Measurements from ENCODE around the gene APEX2.
A peak's percentile ranks its signal among the peaks of the same experiment; 100 is the strongest.
"Not testable (repeated sequence)": the region's sequence is repeated elsewhere in the genome, so short reads cannot be mapped to it uniquely, and the experiment has no call there.

APEX2 gene

DNA sequence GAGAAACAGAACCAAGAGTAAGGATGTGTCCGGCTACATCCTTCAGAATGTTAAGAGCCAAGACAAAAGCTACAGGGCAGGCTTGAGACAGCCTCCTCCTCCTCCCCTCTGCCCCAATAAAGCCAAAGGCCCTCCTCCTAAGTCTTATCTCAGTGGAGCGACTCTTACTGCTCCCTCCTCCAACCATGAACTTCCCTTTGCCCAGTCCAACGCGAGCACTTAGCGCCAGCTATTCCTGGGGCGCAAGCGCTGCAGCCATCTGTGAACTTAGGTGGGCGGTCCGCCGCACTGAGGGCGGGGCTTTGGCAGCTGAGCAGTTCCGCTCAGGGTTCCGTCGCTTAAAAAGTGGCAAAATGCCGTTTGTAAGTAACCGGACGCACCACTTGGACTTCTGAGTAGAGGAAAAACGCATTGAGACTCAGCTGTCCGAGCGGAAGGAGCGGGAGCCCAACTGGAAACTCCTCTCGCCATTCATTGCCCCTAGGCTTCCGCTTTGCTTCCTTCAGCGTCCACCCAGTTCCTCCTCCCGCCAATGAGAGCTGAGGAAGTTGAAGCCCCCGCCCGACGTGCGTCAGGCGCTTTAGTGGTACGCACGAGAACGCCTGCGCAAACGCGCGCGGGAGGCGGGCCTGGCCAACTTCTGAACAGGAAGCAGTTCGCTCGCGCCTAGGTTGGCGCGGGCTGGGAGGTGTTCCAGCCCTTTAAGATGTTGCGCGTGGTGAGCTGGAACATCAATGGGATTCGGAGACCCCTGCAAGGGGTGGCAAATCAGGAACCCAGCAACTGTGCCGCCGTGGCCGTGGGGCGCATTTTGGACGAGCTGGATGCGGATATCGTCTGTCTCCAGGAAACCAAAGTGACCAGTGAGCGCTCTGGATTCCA lies at the start of gene APEX2:
Gene APEX2 (plus strand): TSS at position 647 of the 882 bp plus-strand sequence. CDS start 60 bp downstream, at position 707.
- peak; percentile 72 for DNase-seq

GRCh38 chrX:54950730-54951375 lies 49.3 kb upstream of the APEX2 start:
- DNase-seq: no peak

- DNase-seq: no peak
Measured at GRCh38 chrX:54961750-54962149, 38.4 kb upstream of the APEX2 start.

GRCh38 chrX:54964766-54965497 lies 35.2 kb upstream of the APEX2 start:
- no peak for DNase-seq

DNA sequence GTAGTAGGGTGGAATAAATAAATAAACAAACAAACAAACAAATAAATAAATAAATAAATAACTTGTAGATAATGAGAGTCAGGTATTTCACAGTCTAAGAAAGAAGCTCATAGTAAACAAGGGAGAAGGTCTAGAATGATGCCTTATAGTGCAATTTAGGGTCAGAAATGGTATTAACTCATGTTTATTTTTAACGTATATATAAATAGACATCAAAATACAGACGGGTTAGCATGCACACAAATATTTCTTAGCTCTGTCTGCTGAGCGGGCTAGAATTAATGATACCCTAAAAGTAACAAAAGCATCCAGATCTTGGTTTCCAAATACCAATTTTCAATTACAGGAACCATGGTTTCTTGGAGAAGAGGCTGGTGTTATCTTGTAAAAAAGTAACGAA lies 22.8 kb upstream of the APEX2 start:
- no peak for DNase-seq

DNA sequence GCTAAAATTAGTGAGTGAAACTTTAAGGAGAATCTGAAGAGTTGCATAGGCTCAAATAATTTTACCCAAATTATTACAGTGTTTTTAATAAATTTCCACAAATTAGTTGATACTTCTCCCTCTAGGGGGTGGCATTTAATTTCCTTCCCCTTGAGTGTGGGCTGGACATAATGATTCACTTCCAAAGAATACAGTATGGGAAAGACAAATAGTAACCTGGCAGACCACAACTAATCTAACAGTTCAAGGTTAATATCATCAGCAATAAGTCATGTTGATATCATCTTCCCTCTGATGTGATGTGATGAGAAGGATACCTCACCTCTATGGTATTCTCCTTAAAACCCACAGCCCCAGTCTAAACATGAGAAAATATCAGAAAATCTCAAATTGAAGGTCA lies 21.7 kb upstream of the APEX2 start:
- no peak for DNase-seq

GRCh38 chrX:54979432-54979831 lies 20.7 kb upstream of the APEX2 start:
- no peak for DNase-seq

GRCh38 chrX:54980334-54980733 lies 19.8 kb upstream of the APEX2 start:
- no peak for DNase-seq

DNA sequence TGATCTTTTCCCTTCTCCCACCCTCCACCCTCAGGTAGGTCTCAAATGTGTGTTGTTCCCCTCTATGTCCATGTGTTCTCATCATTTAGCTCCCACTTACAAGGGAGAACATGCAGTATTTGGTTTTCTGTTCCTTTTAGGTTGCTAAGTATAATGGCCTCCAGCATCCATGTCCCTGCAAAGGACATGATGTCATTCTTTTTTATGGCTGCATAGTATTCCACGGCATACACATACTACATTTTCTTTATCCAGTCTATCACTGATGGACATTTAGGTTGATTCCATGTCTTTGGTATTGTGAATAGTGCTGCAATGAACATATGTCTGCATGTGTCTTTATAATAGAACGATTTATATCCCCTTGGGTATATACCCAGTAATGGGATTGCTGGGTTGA lies 16.9 kb upstream of the APEX2 start:
- not testable (repeated sequence) for DNase-seq

DNA sequence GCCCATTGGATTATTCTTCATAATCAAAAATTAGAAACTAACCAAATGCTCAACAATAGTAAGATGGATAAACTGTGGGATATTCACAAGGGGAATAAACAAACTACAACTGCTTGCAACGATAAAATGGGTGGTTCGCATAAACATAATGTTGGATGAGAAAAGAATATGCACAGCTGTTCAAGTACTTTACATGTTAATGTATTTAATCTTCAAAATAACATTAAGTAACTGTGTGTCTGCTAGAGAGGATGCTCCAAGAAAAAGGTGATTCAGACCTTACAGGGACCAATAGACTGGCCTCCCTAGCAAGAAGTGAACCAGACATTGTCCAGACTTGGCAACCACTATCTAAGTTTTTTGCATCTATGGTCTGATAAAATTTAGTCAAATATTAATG lies 8.5 kb upstream of the APEX2 start:
- no peak for DNase-seq

GRCh38 chrX:54992911-54993622 lies 7.1 kb upstream of the APEX2 start:
- no peak for DNase-seq

DNA sequence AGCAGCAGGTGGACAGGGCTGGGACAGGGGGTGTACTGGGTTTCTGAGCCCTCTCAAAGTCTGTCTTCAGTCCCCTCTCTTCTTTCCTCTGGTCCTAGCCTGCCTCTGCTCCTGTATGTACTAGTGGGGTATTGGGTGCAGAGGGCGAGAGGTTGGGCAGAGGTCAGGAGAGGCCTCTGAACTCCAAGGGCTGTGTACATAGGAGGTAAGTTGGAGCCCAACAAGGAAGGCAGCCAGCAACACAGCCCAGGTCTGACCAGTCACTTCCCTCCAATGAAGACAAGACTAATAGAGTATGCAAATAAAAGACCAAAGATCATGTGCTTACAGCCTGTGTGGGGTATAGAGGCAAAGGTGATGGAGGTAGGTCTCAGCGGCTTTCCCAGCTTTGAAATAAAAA lies 6.1 kb upstream of the APEX2 start, which contains the start of gene PFKFB1:
Gene PFKFB1 (minus strand): TSS at position 90 of the 400 bp plus-strand sequence. CDS start 181 bp downstream, outside the sequence.
- no peak for DNase-seq

DNA sequence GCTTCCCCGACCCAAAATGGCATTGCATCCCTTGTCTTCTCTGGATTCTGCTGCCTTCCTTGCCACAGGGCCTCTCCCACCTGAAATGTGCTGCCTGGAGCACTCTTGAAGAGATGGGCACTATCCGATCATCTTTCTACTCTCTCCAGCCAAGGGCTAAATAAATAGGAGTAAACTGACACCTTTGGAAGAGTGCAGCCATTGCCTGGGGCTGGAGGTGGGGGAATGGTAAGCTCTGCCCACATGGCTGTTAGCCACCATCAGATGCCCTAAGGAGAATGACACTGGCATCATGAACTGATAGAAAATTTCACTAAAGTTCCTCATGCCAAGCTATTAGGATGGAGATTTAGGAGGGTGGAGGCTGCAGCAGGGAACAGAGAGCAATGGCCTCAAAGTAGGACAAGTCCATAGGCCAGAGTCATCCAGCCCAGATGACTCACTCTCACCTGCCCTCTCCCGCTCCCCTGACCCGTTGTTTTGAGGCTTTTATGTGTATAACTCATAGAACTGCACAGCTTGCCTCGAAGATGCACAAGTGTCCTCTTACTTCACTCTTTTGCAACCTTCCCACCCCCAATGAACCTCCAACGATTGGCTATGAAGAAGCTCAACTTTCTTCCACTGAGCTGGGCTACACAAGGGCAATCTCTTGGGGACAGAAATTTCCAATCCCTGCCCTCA lies 5.4 kb upstream of the APEX2 start:
- no peak for DNase-seq

GRCh38 chrX:54995621-54996020 lies 4.5 kb upstream of the APEX2 start:
- DNase-seq: no peak

GRCh38 chrX:55004231-55004630 lies 4.1 kb downstream of the APEX2 start:
- no peak for DNase-seq

DNA sequence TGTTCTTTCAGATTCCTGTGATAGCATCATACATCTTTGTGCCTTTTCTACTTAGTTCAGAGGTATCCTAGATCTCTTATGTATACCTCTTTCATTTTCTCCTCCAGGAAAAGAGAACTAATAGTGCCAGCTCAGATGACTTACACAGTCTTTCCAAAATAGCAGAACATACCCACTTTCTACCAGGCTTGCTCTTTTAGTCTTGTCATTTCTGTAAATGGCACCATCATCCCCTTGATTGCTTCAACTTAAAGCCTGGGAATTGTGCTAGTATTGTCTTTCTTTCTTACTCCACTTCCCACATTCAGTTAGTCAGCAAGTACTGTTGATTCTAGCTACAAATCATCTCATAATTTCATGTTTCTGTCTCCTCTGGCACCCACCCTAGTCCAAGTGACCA lies 5.1 kb downstream of the APEX2 start:
- DNase-seq: no peak

DNA sequence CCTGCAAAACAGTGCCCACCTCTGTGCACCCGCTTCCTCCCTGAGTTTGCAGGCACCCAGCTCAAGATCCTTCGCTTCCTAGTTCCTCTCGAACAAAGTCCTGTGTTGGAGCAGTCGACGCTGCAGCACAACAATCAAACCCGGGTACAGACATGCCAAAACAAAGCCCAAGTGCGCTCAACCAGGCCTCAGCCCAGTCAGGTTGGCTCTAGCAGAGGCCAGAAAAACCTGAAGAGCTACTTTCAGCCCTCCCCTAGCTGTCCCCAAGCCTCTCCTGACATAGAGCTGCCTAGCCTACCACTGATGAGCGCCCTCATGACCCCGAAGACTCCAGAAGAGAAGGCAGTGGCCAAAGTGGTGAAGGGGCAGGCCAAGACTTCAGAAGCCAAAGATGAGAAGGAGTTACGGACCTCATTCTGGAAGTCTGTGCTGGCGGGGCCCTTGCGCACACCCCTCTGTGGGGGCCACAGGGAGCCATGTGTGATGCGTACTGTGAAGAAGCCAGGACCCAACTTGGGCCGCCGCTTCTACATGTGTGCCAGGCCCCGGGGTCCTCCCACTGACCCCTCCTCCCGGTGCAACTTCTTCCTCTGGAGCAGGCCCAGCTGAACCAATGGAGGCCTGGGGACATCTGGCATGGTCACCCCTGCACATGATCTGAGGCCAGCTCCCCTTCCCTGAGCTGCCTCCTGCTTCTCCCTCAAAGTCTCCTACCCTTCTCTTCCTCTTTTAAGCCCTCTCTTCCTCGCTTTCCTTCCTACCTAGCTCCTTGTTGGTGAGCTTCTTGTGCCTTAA lies 6.9 kb downstream of the APEX2 start:
- no peak for DNase-seq

DNA sequence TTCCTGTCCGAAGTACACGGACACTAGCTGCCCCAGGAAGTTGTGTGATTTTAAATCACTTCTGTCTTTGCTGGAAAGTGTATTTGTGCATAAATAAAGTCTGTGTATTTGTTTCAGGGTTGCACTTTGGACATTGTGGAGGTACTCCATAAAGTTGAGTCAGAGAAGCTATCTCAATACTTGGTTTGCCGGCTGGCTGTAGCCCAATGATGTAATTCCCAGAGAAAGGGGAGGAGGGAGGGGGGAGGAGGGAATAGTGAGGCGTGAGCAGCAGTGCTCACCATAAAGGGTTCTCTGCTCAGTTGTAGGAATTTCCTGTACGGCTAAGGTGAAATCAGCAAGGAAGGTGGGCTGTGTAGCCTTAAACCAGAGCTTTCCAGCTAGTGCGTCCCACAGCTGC lies 7.5 kb downstream of the APEX2 start:
- no peak for DNase-seq

- DNase-seq: no peak
Measured at GRCh38 chrX:55008571-55009358, 8.6 kb downstream of the APEX2 start.

DNA sequence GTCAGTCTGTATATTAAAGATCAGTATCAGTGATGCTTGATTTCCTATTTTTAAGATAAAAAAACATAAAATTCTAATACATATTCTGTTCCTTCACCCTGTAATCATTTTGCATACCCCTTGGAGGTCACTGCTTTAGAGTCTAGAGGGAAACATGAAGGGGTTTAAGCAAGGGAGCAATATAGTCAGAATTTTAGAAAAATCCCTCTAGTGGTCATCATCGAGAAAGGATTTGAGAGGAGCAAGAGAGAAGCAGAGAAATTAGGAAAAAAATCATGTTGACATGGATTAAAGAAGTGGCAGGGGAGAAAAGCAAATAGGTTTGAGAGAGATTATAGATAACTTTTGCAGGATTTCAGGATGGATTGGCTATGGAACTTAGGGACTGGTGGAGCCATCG lies 11.1 kb downstream of the APEX2 start:
- DNase-seq: no peak

DNA sequence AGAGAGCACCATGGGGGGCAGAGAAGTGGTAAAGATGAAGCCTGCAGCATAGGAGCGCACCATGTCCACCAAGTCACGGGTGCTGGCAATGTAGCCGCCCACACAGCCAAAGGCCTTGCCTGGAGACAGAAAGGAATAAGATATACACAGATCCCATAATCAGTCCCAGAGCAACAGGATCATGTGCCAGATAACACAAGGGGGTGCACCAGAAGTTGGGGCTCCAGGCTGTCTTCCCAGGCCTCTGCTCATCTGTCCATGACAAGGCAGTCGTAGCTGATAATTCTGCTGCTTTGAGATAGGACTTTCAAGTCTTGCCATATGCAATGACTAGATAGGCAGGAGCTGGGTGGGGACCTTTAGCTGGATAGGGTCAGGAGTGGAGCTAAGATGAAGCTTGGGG lies 14.7 kb downstream of the APEX2 start:
- DNase-seq: no peak

Measured in SIG-M5 (cell line).